HUES6 (cell line): ENCODE measurements around the gene TMED9.
"Not testable (repeated sequence)": the region's sequence is repeated elsewhere in the genome, so short reads cannot be mapped to it uniquely, and the experiment has no call there.

Experiments
- H3K27ac ChIP-seq: 2 replicates; pipeline ENCODE4 v1.7.0; 2013; ENCODE audit warnings: low read depth, mild to moderate bottlenecking, low read length, inconsistent platforms
- H3K27me3 ChIP-seq: 2 replicates; pipeline ENCODE4 v1.6.1; 2013; ENCODE audit warnings: low read length; ENCODE audit not compliant: control insufficient read depth, insufficient read depth
- H3K36me3 ChIP-seq: 2 replicates; pipeline ENCODE4 v1.6.1; 2013; ENCODE audit warnings: low read length; ENCODE audit not compliant: control insufficient read depth, insufficient read depth
- H3K4me1 ChIP-seq: 2 replicates; pipeline ENCODE4 v1.6.1; 2013; ENCODE audit warnings: low read length; ENCODE audit not compliant: control insufficient read depth, insufficient read depth
- H3K4me3 ChIP-seq: 2 replicates; pipeline ENCODE4 v1.5.1; 2013; ENCODE audit warnings: low read depth, low read length
- H3K9ac ChIP-seq: one replicate; pipeline ENCODE4 v1.6.1; 2013; ENCODE audit warnings: mild to moderate bottlenecking, low read length
- H3K9me3 ChIP-seq: 2 replicates; pipeline ENCODE4 v1.6.1; 2013; ENCODE audit warnings: low read depth, low read length; ENCODE audit not compliant: control insufficient read depth, insufficient read depth

TMED9 gene

DNA sequence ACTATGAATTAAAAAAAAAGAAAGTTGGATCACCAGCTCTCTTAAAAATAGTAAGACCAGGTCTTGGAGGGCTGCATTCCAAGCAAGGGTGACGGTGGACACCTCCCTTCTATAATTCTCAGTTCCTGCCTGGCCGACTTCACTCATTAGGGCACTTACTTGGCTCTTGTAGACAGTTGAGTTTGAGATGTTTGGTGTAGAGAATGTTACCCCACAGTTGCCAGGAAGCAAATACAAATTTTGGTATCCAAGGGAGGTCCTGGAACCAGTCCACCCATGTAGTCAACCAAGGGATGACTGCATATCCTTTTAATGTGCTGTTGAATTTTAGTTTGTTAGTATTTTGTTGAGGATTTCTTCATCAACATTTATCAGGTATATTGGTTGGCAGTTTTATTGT, 28.6 kb downstream of the TMED9 start:
- Histone ChIP-seq H3K27me3 (no peaks in the 10 kb centered on the region), H3K36me3 (peaks cover 24% of the 10 kb centered on the region), H3K4me3 (no peak overlapping the region), H3K9me3 (no peaks in the 10 kb centered on the region), H3K4me1 (no peaks in the 10 kb centered on the region), H3K9ac (no peak overlapping the region), H3K27ac (no peak overlapping the region)

DNA sequence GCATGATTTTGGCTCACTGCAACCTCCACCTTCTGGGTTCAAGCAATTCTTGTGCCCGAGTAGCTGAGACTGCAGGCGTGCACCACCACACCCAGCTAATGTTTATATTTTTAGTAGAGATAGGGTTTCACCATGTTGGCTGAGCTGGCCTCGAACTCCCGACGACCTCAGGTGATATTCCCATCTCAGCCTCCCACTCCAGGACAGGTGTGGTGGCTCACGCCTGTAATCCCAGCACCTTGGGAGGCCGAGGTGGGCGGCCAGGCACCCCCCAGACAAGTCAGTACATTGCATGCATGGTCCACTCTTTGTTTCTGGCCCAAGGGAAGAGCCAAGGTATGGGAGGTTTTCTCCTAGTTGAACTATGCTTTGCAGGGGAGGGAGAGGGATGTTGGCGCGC, 32.2 kb downstream of the TMED9 start:
- not testable (repeated sequence) for H3K36me3 ChIP-seq, H3K27ac ChIP-seq, H3K4me1 ChIP-seq, H3K9me3 ChIP-seq, H3K27me3 ChIP-seq, H3K4me3 ChIP-seq, H3K9ac ChIP-seq

- not testable (repeated sequence) for H3K9ac ChIP-seq, H3K4me3 ChIP-seq, H3K9me3 ChIP-seq, H3K27me3 ChIP-seq, H3K4me1 ChIP-seq, H3K36me3 ChIP-seq, H3K27ac ChIP-seq
Measured at GRCh38 chr5:177630186-177630585, 38.2 kb downstream of the TMED9 start.

DNA sequence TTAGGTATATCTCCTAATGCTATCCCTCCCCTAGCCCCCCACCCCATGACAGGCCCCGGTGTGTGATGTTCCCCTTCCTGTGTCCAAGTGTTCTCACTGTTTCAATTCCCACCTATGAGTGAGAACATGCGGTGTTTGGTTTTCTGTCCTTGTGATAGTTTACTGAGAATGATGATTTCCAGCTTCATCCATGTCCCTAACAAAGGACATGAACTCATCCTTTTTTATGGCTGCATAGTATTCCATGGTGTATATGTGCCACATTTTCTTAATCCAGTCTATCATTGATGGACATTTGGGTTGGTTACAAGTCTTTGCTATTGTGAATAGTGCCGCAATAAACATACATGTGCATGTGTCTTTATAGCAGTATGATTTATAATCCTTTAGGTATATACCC, 42.9 kb downstream of the TMED9 start:
- H3K36me3 ChIP-seq, H3K27me3 ChIP-seq, H3K9ac ChIP-seq, H3K4me1 ChIP-seq, H3K4me3 ChIP-seq, H3K27ac ChIP-seq: not testable (repeated sequence)
- H3K9me3 ChIP-seq = peaks cover 15% of the 10 kb centered on the region

- not testable (repeated sequence) for H3K9ac ChIP-seq, H3K27ac ChIP-seq, H3K4me1 ChIP-seq, H3K9me3 ChIP-seq, H3K4me3 ChIP-seq, H3K27me3 ChIP-seq, H3K36me3 ChIP-seq
Measured at GRCh38 chr5:177645462-177645861, 53.5 kb downstream of the TMED9 start.
